ENCODE data around the gene SPDL1. TPM values are rescaled to one million over a fixed set of nuclear protein-coding genes. Genes with fewer than 3 reads are reported as not detected.
A peak's percentile ranks its signal among the peaks of the same experiment; 100 is the strongest.

The SPDL1 gene, protein sequence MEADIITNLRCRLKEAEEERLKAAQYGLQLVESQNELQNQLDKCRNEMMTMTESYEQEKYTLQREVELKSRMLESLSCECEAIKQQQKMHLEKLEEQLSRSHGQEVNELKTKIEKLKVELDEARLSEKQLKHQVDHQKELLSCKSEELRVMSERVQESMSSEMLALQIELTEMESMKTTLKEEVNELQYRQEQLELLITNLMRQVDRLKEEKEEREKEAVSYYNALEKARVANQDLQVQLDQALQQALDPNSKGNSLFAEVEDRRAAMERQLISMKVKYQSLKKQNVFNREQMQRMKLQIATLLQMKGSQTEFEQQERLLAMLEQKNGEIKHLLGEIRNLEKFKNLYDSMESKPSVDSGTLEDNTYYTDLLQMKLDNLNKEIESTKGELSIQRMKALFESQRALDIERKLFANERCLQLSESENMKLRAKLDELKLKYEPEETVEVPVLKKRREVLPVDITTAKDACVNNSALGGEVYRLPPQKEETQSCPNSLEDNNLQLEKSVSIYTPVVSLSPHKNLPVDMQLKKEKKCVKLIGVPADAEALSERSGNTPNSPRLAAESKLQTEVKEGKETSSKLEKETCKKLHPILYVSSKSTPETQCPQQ
- 4.3 TPM for total RNA-seq
- long read RNA-seq, partial matches to known transcripts: 0 of 4 reads
- long read RNA-seq, other reads (novel, unspliced or antisense): 0 of 4 reads

DNA sequence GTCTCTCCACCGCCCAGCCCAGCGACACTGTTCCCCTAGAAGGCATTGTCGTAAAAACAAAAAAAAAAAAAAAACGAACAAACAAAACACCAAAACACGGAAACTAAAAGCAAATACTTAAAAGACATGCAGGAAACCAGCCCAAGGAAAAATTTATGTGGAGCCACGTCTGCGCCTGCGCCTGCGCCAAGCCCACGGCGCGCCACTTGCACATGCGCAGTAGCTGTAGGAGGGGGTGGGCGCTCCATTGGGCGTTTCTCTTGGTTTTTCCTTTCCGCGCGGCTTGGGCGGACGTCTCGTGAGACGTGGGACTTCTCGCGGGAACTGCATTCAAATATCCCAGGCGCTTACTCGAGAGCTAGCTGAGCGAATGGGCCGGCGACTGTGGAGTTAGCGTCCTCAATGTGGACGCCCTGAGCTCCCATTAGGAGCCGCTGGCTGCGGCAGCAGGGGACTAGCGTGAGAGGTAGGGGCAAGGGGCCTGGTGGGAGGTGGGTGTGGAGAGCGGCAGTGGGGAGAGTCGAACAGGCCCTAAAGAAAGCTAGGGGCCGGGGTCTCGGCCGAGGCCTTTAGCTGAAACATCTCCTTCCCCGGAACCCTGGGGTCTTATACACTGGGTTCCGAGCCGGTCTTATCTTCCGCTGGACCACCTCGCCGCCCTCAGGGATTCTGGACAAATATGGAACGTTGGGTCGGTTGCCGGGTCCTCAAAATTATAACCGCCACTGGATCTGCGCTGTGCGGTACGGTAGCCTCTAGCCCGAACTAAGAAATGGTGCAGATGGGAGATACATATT, at the start of gene SPDL1:
Gene SPDL1 (plus strand): TSS at position 350 of the 797 bp plus-strand sequence. CDS start 4,644 bp downstream, outside the sequence.
- intact Hi-C loops (cut with micrococcal nuclease): loop anchor here (10.0 kb wide), 1 partner anchor 599 kb away; no protein-coding TSS in a partner anchor
- Histone ChIP-seq H3K4me1 (peaks cover 24% of the 10 kb centered on the region), H3K36me3 (peaks cover 5% of the 10 kb centered on the region), H3K4me3 (peak within 1 kb of the TSS; percentile 93), H3K27ac (replicated peaks) (peak within 1 kb of the TSS; percentile 79), H3K9me3 (replicated peaks) (no peaks in the 10 kb centered on the region), H3K27me3 (ENCODE audit: low read depth) (no peaks in the 10 kb centered on the region)
- TF ChIP-seq, protein P1, sequence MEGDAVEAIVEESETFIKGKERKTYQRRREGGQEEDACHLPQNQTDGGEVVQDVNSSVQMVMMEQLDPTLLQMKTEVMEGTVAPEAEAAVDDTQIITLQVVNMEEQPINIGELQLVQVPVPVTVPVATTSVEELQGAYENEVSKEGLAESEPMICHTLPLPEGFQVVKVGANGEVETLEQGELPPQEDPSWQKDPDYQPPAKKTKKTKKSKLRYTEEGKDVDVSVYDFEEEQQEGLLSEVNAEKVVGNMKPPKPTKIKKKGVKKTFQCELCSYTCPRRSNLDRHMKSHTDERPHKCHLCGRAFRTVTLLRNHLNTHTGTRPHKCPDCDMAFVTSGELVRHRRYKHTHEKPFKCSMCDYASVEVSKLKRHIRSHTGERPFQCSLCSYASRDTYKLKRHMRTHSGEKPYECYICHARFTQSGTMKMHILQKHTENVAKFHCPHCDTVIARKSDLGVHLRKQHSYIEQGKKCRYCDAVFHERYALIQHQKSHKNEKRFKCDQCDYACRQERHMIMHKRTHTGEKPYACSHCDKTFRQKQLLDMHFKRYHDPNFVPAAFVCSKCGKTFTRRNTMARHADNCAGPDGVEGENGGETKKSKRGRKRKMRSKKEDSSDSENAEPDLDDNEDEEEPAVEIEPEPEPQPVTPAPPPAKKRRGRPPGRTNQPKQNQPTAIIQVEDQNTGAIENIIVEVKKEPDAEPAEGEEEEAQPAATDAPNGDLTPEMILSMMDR (IDR thresholded peaks at IDR 0.05; ENCODE audit: borderline replicate concordance): no peak
- DNase-seq: peak; percentile 95

DNA sequence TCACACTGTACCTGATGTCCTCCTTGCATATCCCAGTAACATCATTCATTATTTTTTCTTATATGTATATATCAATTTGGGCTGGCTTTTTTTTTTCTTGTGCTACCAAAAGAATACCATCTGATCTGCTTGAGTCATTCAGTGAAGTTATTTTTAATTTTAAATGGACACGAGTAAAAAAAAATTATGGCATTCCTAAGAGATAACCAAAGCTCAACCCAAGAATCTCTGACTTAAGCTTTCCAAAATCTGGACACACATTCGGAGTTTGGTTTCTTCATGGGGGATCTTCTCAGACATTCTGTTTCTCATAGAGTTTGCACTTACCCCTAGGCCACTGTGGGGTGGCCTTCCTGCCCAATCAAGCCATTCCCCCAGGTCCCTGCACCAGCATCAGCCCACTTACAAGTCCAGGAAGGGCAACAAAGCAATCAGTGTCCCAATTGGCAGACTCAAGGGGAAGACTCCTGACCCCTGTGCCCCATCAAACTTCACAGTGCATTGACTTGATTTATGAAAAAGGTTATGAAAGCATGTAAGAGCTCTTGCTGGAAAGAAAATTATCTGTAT, 49.2 kb upstream of the SPDL1 start:
- TF ChIP-seq, protein P1 (IDR thresholded peaks at IDR 0.05; ENCODE audit: borderline replicate concordance): no peak
- intact Hi-C loops (cut with micrococcal nuclease): no loop called here
- H3K36me3 ChIP-seq: no peaks in the 10 kb centered on the region
- H3K27ac ChIP-seq (replicated peaks): no peak overlapping the region
- no peak for DNase-seq
- peaks cover 4% of the 10 kb centered on the region for H3K4me1 ChIP-seq
- no peak overlapping the region for H3K4me3 ChIP-seq
- peaks cover 18% of the 10 kb centered on the region for H3K27me3 ChIP-seq (ENCODE audit: low read depth)
- no peaks in the 10 kb centered on the region for H3K9me3 ChIP-seq (replicated peaks)

DNA sequence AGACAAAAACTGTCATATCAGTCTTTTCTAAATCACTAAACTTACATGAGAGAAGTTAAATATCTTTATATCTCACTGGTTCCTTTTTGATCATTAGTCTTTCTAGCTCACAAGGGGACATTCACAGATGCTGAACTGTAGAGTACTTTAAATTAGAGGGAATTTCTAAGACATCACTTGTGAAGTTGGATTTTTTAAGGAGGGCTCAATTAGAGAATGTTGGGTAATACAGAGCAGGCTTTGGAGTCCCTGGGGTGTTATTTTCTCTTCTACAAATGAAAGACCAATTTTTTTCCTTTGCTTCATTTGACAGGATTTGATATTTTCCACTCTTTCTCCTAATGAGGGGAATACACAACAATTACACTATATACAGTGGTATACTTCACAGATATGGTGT, 48.6 kb upstream of the SPDL1 start:
- peaks cover 5% of the 10 kb centered on the region for H3K4me1 ChIP-seq
- H3K4me3 ChIP-seq: no peak overlapping the region
- no peak for DNase-seq
- no peaks in the 10 kb centered on the region for H3K9me3 ChIP-seq (replicated peaks)
- intact Hi-C loops (cut with micrococcal nuclease): no loop called here
- H3K36me3 ChIP-seq: no peaks in the 10 kb centered on the region
- H3K27me3 ChIP-seq (ENCODE audit: low read depth): peaks cover 12% of the 10 kb centered on the region
- TF ChIP-seq, protein P1 (IDR thresholded peaks at IDR 0.05; ENCODE audit: borderline replicate concordance): no peak
- H3K27ac ChIP-seq (replicated peaks): no peak overlapping the region

DNA sequence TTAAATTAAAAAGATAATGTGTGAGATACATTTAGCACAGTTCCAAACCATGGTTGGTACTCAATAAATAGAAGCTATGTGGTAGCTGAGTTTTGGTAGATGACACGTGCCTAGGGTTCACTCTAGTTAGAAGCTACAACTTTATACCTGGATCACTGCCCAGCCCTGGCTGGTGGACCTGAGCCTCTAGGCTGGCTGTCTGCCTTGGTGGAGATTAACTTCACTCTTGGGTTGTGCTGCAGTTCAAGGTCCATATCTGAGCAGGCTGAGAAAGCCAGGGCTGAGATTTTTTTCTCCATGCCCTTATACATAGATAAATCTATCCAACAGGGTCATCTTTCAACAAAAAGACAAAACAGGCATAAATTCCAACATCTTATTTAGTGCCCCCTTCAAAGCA, 44.6 kb upstream of the SPDL1 start:
- intact Hi-C loops (cut with micrococcal nuclease): no loop called here
- DNase-seq: peak; percentile 36

More for the DNA sequence above, 44.6 kb upstream of the SPDL1 start:
- H3K36me3 ChIP-seq: no peaks in the 10 kb centered on the region
- H3K9me3 ChIP-seq (replicated peaks): peaks cover 15% of the 10 kb centered on the region
- H3K27me3 ChIP-seq (ENCODE audit: low read depth): no peaks in the 10 kb centered on the region
- no peak overlapping the region for H3K4me3 ChIP-seq
- H3K4me1 ChIP-seq: peaks cover 5% of the 10 kb centered on the region
- TF ChIP-seq, protein P1 (IDR thresholded peaks at IDR 0.05; ENCODE audit: borderline replicate concordance): no peak
- no peak overlapping the region for H3K27ac ChIP-seq (replicated peaks)
